ENCODE data around the gene ACOXL.

ACOXL gene

DNA sequence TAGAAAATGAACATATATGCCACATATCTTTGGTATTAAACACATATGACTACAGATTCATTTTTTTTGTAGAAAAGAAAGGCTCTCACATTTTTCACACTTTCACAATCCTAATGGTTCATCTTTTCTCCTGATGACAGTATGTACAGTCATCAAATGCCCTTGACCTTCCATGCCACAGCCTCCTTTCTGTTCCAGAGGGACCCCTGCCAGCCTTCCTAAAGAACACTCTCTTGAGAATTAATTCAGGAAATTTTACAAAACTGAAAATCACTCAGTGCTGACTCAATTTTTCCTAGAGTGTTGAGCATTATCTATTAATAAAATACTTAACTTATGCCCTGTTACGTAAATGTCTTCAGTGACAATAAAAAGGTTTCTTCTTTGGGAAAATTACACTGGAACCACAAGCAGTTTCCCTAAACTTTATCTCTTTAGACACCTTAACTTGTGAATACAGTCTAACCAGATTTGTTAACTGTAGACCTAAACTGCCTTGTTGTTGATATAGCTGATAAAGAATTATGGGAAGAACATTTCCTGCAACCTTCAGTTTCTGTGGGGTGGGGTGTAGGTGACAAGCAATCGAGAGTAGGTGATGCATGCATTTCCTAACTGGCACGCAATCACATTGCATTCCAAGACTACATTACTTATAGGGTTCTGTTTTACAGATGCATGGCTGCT, 15.3 kb upstream of the ACOXL start:
- TF ChIP-seq, protein P1, sequence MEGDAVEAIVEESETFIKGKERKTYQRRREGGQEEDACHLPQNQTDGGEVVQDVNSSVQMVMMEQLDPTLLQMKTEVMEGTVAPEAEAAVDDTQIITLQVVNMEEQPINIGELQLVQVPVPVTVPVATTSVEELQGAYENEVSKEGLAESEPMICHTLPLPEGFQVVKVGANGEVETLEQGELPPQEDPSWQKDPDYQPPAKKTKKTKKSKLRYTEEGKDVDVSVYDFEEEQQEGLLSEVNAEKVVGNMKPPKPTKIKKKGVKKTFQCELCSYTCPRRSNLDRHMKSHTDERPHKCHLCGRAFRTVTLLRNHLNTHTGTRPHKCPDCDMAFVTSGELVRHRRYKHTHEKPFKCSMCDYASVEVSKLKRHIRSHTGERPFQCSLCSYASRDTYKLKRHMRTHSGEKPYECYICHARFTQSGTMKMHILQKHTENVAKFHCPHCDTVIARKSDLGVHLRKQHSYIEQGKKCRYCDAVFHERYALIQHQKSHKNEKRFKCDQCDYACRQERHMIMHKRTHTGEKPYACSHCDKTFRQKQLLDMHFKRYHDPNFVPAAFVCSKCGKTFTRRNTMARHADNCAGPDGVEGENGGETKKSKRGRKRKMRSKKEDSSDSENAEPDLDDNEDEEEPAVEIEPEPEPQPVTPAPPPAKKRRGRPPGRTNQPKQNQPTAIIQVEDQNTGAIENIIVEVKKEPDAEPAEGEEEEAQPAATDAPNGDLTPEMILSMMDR (IDR thresholded peaks at IDR 0.05; ENCODE audit: low read depth, low read length, missing control alignments): no peak
- H3K4me3 ChIP-seq (ENCODE audit: low read depth, low read length): no peak overlapping the region
- DNase-seq (ENCODE audit: low read depth): no peak

GRCh38 chr2:110717734-110718133, 14.6 kb upstream of the ACOXL start:
- H3K4me3 ChIP-seq (ENCODE audit: low read depth, low read length): no peak overlapping the region
- no peak for DNase-seq (ENCODE audit: low read depth)
- TF ChIP-seq, protein P1 (IDR thresholded peaks at IDR 0.05; ENCODE audit: low read depth, low read length, missing control alignments): no peak

DNA sequence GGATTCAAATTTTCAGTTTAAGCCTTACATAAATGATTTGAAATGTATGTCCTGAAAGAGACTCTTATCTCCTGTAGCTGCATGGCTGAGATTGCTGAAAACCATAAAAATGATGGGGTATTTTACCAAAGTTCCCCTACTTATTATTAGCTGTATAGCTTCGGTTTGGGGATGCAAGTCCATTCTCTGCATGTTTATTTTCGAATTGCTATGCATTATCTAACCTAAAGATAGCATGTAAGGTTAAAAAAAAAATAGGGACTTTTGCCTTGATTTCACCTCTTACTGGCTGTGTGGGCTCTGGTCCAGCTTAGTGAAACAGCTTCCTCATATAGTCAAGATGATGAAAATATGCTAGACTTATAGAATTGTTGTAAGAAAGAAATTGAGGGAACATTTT, 14.0 kb upstream of the ACOXL start:
- no peak overlapping the region for H3K4me3 ChIP-seq (ENCODE audit: low read depth, low read length)
- TF ChIP-seq, protein P1 (IDR thresholded peaks at IDR 0.05; ENCODE audit: low read depth, low read length, missing control alignments): no peak
- no peak for DNase-seq (ENCODE audit: low read depth)

DNA sequence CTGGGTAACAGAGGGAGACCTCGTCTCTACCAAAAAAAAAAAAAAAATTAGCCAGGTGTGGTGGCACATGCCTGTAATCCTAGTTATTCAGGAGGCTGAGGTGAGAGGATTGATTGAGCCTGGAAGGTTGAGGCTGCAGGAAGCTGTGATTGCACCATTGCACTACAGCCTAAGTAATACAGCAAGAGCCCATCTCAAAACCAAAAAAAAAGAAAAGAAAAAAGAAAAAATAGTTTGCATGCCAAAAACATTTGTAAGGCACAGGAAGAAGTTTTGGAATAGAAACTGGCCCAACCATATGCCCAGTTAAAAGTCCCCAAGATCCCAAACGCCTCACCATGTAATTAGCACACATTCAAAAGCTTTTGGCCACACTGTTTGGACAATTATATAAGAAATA, 13.4 kb upstream of the ACOXL start:
- no peak overlapping the region for H3K4me3 ChIP-seq (ENCODE audit: low read depth, low read length)
- TF ChIP-seq, protein P1 (IDR thresholded peaks at IDR 0.05; ENCODE audit: low read depth, low read length, missing control alignments): no peak
- DNase-seq (ENCODE audit: low read depth): no peak

DNA sequence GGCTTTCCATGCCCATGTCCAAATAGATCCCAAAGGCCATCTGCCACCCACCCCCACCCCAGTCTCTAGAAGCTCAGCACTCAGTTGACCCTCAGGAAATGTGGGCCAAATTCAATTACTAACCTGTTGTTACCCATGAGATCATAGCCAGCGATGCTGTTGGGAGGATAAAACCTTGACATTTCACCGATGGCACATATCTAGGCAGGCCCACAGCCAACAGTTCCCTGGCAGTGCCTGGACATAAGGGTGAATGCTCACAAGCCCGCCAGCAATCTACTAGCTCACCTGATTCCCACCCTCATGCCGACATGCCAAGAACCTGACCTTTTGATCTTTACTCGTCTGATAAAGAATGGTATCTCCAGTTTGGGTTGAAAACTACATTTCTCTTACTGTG, 11.8 kb upstream of the ACOXL start:
- no peak overlapping the region for H3K4me3 ChIP-seq (ENCODE audit: low read depth, low read length)
- DNase-seq (ENCODE audit: low read depth): no peak
- TF ChIP-seq, protein P1 (IDR thresholded peaks at IDR 0.05; ENCODE audit: low read depth, low read length, missing control alignments): no peak

DNA sequence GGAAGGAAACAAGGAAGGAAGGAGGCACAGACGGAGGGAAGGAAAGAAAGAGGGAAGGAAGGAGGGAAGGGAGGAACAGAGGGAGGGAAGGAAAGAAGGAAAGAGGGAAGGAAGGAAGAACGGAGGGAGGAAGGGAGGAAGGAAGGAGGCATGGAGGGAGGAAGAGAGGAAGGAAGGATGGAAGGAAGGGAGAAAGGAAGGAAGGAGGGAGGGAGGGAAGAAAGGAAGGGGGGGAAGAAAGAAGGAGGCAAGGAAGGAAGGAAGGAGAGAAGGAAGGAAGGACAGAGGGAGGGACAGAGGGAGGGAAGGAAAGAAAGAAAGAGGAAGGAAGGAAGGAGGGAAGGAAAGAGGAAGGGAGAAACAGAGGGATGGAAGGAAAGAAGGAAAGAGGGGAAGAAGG, 7.6 kb upstream of the ACOXL start:
- TF ChIP-seq, protein P1 (IDR thresholded peaks at IDR 0.05; ENCODE audit: low read depth, low read length, missing control alignments): no peak
- DNase-seq (ENCODE audit: low read depth): no peak
- no peak overlapping the region for H3K4me3 ChIP-seq (ENCODE audit: low read depth, low read length)

DNA sequence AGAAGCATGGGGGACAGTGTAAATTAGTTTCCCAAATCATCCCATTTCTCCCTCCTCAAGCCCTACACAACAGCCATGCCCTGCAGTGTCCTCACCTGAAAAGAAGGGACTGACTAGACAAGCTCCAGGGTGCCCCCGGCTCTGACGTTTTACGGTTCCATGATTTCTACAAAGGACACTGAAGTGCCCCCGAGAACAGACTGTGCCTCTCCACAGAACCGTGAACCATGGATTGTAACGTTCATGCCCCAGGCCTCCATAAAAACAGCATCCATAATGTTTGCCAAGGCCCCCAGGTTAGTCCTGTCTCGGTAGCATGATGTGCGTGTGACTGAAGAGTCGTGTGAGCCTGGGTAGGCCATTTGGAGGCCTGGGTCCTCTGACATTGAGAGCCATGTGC, 7.0 kb upstream of the ACOXL start:
- TF ChIP-seq, protein P1 (IDR thresholded peaks at IDR 0.05; ENCODE audit: low read depth, low read length, missing control alignments): no peak
- no peak for DNase-seq (ENCODE audit: low read depth)

More for the DNA sequence above, 7.0 kb upstream of the ACOXL start:
- H3K4me3 ChIP-seq (ENCODE audit: low read depth, low read length): no peak overlapping the region
